ENCODE data around the gene PDZD2.

The PDZD2 gene

GRCh38 chr5:31800351-31800750 is 161.4 kb downstream of the PDZD2 start:
- no peak overlapping the region for H3K4me3 ChIP-seq (ENCODE audit: low read depth, low read length)
- no peak for DNase-seq (ENCODE audit: low read depth)

GRCh38 chr5:31805785-31806400 is 167.0 kb downstream of the PDZD2 start:
- no peak for DNase-seq (ENCODE audit: low read depth)
- H3K4me3 ChIP-seq (ENCODE audit: low read depth, low read length) = no peak overlapping the region

GRCh38 chr5:31806561-31806960 is 167.6 kb downstream of the PDZD2 start:
- H3K4me3 ChIP-seq (ENCODE audit: low read depth, low read length) = no peak overlapping the region
- no peak for DNase-seq (ENCODE audit: low read depth)

DNA sequence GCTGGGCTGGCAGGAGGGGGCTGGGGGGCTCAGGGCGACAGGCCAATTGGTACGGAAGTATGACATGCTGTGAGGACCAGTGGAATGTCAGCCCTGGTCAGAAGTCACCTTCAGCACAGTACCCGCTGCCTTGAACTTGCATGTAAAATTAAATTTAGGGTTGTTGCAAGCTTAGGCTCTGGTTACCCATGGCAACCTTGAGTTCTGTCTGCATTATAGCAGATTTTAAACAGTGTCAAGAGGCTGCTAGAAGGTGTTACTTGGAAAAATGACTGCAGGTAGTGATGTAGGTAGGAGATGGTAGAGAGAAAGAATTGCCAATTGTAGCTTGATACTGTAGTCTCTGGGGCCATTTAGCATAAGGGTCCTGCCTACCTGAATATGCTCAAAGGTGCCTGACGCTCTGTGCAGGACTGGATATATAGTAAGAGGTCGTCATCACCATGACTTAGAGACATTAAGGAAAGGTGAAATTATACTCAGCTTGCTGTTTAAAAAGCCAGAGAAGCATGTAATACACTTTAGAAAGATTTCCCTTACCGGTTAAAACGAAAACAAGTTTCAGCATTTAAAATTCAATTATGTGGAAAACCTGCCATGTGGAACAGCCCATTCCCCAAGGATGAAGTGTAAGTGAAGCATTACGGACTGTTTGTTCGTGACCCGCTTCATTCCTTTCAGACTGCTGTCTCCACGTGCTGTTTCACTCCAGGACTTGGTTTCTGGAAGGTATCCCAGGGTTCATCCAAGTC is 169.0 kb downstream of the PDZD2 start:
- no peak for DNase-seq (ENCODE audit: low read depth)
- no peak overlapping the region for H3K4me3 ChIP-seq (ENCODE audit: low read depth, low read length)

- H3K4me3 ChIP-seq (ENCODE audit: low read depth, low read length) = no peak overlapping the region
- DNase-seq (ENCODE audit: low read depth) = peak; percentile 23
Measured at GRCh38 chr5:31809050-31809870, 170.3 kb downstream of the PDZD2 start.

DNA sequence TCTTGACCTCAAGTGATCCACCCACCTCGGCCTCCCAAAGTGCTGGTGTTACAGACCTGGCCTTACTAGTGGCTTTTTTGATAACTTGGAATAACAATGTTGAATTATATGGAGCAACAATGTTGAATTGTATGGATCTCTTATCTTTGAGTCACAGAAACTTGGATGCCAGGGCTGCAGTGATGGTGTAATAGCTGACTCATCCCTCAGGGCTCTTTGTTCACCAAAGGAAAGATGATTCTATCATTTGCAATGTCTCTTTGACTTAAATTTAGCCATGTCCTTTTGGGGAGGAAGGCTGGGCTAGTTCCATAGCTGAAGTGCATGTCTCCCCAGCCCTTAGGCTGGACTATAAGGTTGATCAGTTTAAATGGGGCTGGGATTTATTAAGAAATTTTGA is 172.3 kb downstream of the PDZD2 start:
- DNase-seq (ENCODE audit: low read depth) = peak; percentile 75
- H3K4me3 ChIP-seq (ENCODE audit: low read depth, low read length) = no peak overlapping the region

DNA sequence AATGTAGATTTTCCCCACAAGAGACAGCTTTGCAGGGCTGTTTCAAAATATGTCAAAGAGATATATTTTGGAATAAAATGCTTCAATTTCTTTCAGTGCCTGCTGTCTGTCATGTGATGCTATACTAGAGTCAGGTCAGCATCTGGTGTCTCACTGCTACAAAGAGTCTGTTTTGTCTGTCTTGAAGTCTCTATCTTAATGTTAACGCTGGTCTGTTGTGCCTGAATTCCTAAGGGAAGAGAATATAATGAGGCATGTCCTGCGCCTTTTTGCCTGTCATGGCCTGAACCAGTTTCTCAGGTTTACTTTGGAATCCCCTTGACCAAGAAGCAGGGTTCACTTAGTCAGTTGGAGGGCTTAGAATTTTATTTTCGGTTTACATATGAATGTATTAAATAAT is 176.4 kb downstream of the PDZD2 start:
- no peak for DNase-seq (ENCODE audit: low read depth)

GRCh38 chr5:31819926-31820516 is 181.1 kb downstream of the PDZD2 start:
- no peak for DNase-seq (ENCODE audit: low read depth)

More for the DNA sequence above, 176.4 kb downstream of the PDZD2 start:
- no peak overlapping the region for H3K4me3 ChIP-seq (ENCODE audit: low read depth, low read length)

GRCh38 chr5:31823472-31823871 is 184.5 kb downstream of the PDZD2 start:
- no peak for DNase-seq (ENCODE audit: low read depth)

More at GRCh38 chr5:31819926-31820516, 181.1 kb downstream of the PDZD2 start:
- no peak overlapping the region for H3K4me3 ChIP-seq (ENCODE audit: low read depth, low read length)

GRCh38 chr5:31824869-31825517 is 186.1 kb downstream of the PDZD2 start:
- no peak for DNase-seq (ENCODE audit: low read depth)

More at GRCh38 chr5:31823472-31823871, 184.5 kb downstream of the PDZD2 start:
- no peak overlapping the region for H3K4me3 ChIP-seq (ENCODE audit: low read depth, low read length)

DNA sequence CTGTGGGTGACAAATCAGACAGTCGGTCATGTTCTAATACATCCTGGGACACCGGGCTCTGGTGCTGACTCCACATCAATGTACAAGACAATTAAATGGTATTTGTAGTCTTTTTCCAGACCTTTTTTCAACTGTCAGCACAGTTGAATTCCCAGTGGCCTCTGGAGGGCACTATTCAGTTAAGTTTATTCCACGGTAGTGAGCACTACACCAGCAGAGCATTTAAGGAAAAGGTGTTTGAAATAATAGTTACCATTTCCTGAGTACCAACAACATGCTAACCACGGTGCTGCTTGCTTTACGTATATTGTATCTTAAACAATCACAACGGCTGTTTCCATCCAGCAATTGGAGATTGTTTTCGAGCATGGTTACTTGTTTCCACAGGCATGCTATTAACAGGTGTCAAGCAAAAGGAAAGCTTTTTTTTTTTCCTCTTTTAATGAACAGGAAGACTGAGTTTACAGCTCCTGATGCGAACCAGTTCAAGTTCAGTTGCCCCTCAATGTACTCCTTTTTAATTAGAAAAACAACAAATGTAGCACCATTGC is 186.7 kb downstream of the PDZD2 start:
- H3K4me3 ChIP-seq (ENCODE audit: low read depth, low read length) = no peak overlapping the region
- DNase-seq (ENCODE audit: low read depth) = peak; percentile 20

More at GRCh38 chr5:31824869-31825517, 186.1 kb downstream of the PDZD2 start:
- no peak overlapping the region for H3K4me3 ChIP-seq (ENCODE audit: low read depth, low read length)

GRCh38 chr5:31827867-31828266 is 188.9 kb downstream of the PDZD2 start:
- no peak overlapping the region for H3K4me3 ChIP-seq (ENCODE audit: low read depth, low read length)
- DNase-seq (ENCODE audit: low read depth) = peak; percentile 54

- no peak for DNase-seq (ENCODE audit: low read depth)
- H3K4me3 ChIP-seq (ENCODE audit: low read depth, low read length) = no peak overlapping the region
Measured at GRCh38 chr5:31832966-31833365, 194.0 kb downstream of the PDZD2 start.

- no peak for DNase-seq (ENCODE audit: low read depth)
- no peak overlapping the region for H3K4me3 ChIP-seq (ENCODE audit: low read depth, low read length)
Measured at GRCh38 chr5:31833710-31834109, 194.8 kb downstream of the PDZD2 start.

DNA sequence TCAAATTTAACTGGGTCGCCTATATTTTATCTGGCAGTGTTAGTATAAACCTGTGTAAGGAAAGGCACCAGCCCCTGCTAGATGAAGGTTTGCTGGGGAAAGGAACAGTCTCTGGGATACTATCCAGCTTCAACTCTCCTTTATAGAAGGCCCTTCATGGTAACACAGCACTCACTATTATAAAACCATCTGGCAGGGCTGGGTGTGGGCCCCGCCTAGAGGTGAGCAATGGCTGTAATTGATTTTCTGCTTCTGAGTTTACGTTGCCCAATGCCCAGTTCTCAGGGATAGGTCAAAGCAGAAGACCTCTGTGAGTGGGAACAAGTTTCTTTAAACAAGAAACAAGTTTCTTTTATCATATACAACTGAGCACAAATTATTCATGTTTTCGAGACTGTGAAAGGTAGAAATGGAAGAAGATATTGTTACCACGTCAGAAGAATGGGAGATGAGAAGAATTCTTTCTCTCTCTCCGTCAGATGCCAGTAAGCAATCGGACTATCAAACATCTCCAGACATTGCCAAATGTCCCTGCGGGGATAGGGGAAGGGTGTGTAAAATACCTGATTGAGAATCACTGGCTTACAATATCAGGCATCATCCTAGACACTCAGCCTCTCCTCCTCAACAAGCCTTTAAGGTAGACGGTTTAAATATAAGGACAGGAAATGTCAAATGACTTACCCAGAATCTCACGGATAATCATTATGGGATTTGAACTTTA is 205.9 kb downstream of the PDZD2 start:
- no peak for DNase-seq (ENCODE audit: low read depth)
- no peak overlapping the region for H3K4me3 ChIP-seq (ENCODE audit: low read depth, low read length)

GRCh38 chr5:31845361-31845760 is 206.4 kb downstream of the PDZD2 start:
- DNase-seq (ENCODE audit: low read depth) = no peak
- no peak overlapping the region for H3K4me3 ChIP-seq (ENCODE audit: low read depth, low read length)

DNA sequence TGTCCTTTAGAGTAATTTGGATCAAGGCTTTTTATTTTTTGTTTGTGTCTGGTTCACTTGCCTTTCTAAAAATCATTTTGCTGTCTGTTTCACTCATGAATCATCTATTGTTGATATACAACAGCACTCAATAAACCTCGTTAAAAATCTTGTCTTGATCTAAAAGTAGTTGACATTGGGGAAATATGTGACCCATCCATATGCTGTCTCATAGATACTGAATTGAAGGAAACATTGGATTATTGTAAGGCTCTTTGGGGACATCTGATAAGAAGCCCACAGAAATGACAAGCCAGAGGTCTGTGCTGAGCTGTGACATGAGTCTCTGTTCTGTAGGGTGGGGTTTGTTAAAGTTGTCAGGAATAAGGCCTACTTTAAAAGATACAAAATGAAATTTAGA is 208.0 kb downstream of the PDZD2 start:
- no peak for DNase-seq (ENCODE audit: low read depth)
- no peak overlapping the region for H3K4me3 ChIP-seq (ENCODE audit: low read depth, low read length)

GRCh38 chr5:31847354-31847753 is 208.4 kb downstream of the PDZD2 start:
- no peak overlapping the region for H3K4me3 ChIP-seq (ENCODE audit: low read depth, low read length)
- DNase-seq (ENCODE audit: low read depth) = no peak

All from skeletal muscle cell (primary cell).